GM19463 (cell line): ENCODE results near the gene DCAF10.
A peak's percentile ranks its signal among the peaks of the same experiment; 100 is the strongest.
"Not testable (repeated sequence)": the region's sequence is repeated elsewhere in the genome, so short reads cannot be mapped to it uniquely, and the experiment has no call there.

ENCODE experiments used
- ATAC-seq: cut with Tn5 transposase; IDR thresholded peaks from one replicate; pipeline ENCODE4 v1.9.1; 2021; ENCODE audit warnings: mild to moderate bottlenecking, moderate library complexity; ENCODE audit not compliant: unreplicated experiment

Gene DCAF10

GRCh38 chr9:37790096-37790495 is 10.5 kb upstream of the DCAF10 start:
- ATAC-seq, result no peak

- no peak for ATAC-seq
Observed at GRCh38 chr9:37792122-37792521, 8.5 kb upstream of the DCAF10 start.

GRCh38 chr9:37796232-37796631 is 4.4 kb upstream of the DCAF10 start:
- ATAC-seq, result no peak

GRCh38 chr9:37798677-37799076 is 1.9 kb upstream of the DCAF10 start:
- no peak for ATAC-seq

GRCh38 chr9:37801287-37801850 is 772 bp downstream of the DCAF10 start:
- peak; percentile 38 for ATAC-seq

- no peak for ATAC-seq
Observed at GRCh38 chr9:37801959-37802711, 1.5 kb downstream of the DCAF10 start.

GRCh38 chr9:37806271-37806670 is 5.7 kb downstream of the DCAF10 start:
- no peak for ATAC-seq

- not testable (repeated sequence) for ATAC-seq
Observed at GRCh38 chr9:37809676-37810075, 9.1 kb downstream of the DCAF10 start.

GRCh38 chr9:37811906-37812476 is 11.4 kb downstream of the DCAF10 start:
- no peak for ATAC-seq

- ATAC-seq, result no peak
Observed at GRCh38 chr9:37812773-37813379, 12.3 kb downstream of the DCAF10 start.

- ATAC-seq, result no peak
Observed at GRCh38 chr9:37818849-37819248, 18.3 kb downstream of the DCAF10 start.

GRCh38 chr9:37820142-37820541 is 19.5 kb downstream of the DCAF10 start:
- no peak for ATAC-seq

GRCh38 chr9:37825174-37825573 is 24.6 kb downstream of the DCAF10 start:
- ATAC-seq, result not testable (repeated sequence)

- ATAC-seq, result no peak
Observed at GRCh38 chr9:37827483-37828165, 27.0 kb downstream of the DCAF10 start.

GRCh38 chr9:37835821-37836220 is 35.2 kb downstream of the DCAF10 start:
- ATAC-seq, result no peak

GRCh38 chr9:37836386-37836785 is 35.8 kb downstream of the DCAF10 start:
- ATAC-seq, result peak; percentile 95

GRCh38 chr9:37839496-37840461 is 39.2 kb downstream of the DCAF10 start:
- no peak for ATAC-seq

GRCh38 chr9:37840560-37841194 is 40.1 kb downstream of the DCAF10 start:
- no peak for ATAC-seq

- no peak for ATAC-seq
Observed at GRCh38 chr9:37852222-37852621, 51.6 kb downstream of the DCAF10 start.

- ATAC-seq, result no peak
Observed at GRCh38 chr9:37856551-37856950, 56.0 kb downstream of the DCAF10 start.
